Neural cell (in vitro differentiated cells): Measurements from ENCODE around the gene CDH4. TPM values are rescaled to one million over a fixed set of nuclear protein-coding genes. Genes with fewer than 3 reads are reported as not detected.

Source experiments
- H2AFZ ChIP-seq: fragments of 200-600, 300-800 bp; sonication (generic), shearing (Covaris generic); 2 replicates; pipeline ENCODE4 v1.6.0; 2014; ENCODE audit warnings: low read depth, mild to moderate bottlenecking, antibody characterized with exemption, low read length, moderate library complexity
- H3F3A ChIP-seq: fragments of 200-600 bp; shearing (Covaris generic); 2 replicates; pipeline ENCODE4 v1.6.1; 2016; ENCODE audit warnings: mild to moderate bottlenecking, moderate library complexity, mixed read lengths, antibody characterized with exemption, low read length; ENCODE audit not compliant: insufficient read depth, poor library complexity, severe bottlenecking
- H3K27ac ChIP-seq: fragments of 200-600, 300-800 bp; sonication (generic), shearing (Covaris generic); 2 replicates; pipeline ENCODE4 v1.5.1; 2014; ENCODE audit warnings: mild to moderate bottlenecking, low read length, moderate library complexity
- H3K27me3 ChIP-seq: fragments of 300-800, 200-600 bp; sonication (generic), shearing (Covaris generic); 2 replicates; pipeline ENCODE4 v1.6.0; 2014; ENCODE audit warnings: mild to moderate bottlenecking, low read depth, low read length, moderate library complexity; ENCODE audit not compliant: insufficient read depth
- H3K36me3 ChIP-seq: fragments of 300-800, 200-600 bp; sonication (generic), shearing (Covaris generic); 2 replicates; pipeline ENCODE4 v1.5.1; 2014; ENCODE audit warnings: mild to moderate bottlenecking, antibody characterized with exemption, low read length, moderate library complexity; ENCODE audit not compliant: insufficient read depth
- H3K4me2 ChIP-seq: fragments of 300-800, 200-600 bp; sonication (generic), shearing (Covaris generic); 2 replicates; pipeline ENCODE4 v1.6.0; 2014; ENCODE audit warnings: mild to moderate bottlenecking, low read length
- H3K4me3 ChIP-seq: fragments of 300-800, 200-600 bp; sonication (generic), shearing (Covaris generic); 2 replicates; pipeline ENCODE4 v1.5.1; 2014; ENCODE audit warnings: mild to moderate bottlenecking, low read length, moderate library complexity
- H3K79me2 ChIP-seq: fragments of 200-600 bp; shearing (Covaris generic); replicated peaks from 2 replicates; pipeline ENCODE4 v1.6.0; 2014; ENCODE audit warnings: mild to moderate bottlenecking, low read length, moderate library complexity; ENCODE audit not compliant: insufficient read depth
- H3K9ac ChIP-seq: fragments of 300-800, 200-600 bp; sonication (generic), shearing (Covaris generic); 2 replicates; pipeline ENCODE4 v1.6.1; 2016; ENCODE audit warnings: mild to moderate bottlenecking, low read length, mixed read lengths
- H3K9me2 ChIP-seq: fragments of 200-600 bp; shearing (Covaris generic); 2 replicates; pipeline ENCODE4 v1.6.1; 2016; ENCODE audit warnings: mild to moderate bottlenecking, low read length, mixed read lengths; ENCODE audit not compliant: insufficient read depth
- H3K9me3 ChIP-seq: fragments of 200-600, 300-800 bp; sonication (generic), shearing (Covaris generic); 2 replicates; pipeline ENCODE4 v1.6.1; 2016; ENCODE audit warnings: mild to moderate bottlenecking, mixed run types, low read length, moderate library complexity, mixed read lengths
- H4K20me1 ChIP-seq: fragments of 200-600 bp; shearing (Covaris generic); 2 replicates; pipeline ENCODE4 v1.6.1; 2016; ENCODE audit warnings: mild to moderate bottlenecking, mixed run types; ENCODE audit not compliant: insufficient read depth
- CTCF ChIP-seq: fragments of 450-650 bp; IDR thresholded peaks from 2 replicates; pipeline ENCODE4 v1.5.1; 2014; ENCODE audit warnings: antibody characterized with exemption, mild to moderate bottlenecking, moderate library complexity; ENCODE audit not compliant: poor library complexity, severe bottlenecking
- EP300 ChIP-seq: fragments of 450-650 bp; conservative IDR thresholded peaks from 2 replicates; pipeline ENCODE4 v1.6.1; 2014; ENCODE audit warnings: antibody characterized with exemption, mild to moderate bottlenecking, moderate library complexity; ENCODE audit not compliant: poor library complexity, severe bottlenecking
- EZH2 ChIP-seq: fragments of 200-600, 300-800 bp; shearing (Covaris generic), sonication (generic); IDR thresholded peaks from 2 replicates; pipeline ENCODE4 v1.6.1; 2014; ENCODE audit warnings: antibody characterized with exemption, low read length, borderline replicate concordance, mild to moderate bottlenecking; ENCODE audit not compliant: insufficient read depth, poor library complexity, severe bottlenecking
- MXI1 ChIP-seq: fragments of 450-650 bp; conservative IDR thresholded peaks from 2 replicates; pipeline ENCODE4 v1.6.1; 2014; ENCODE audit warnings: antibody characterized with exemption, mild to moderate bottlenecking; ENCODE audit not compliant: poor library complexity, severe bottlenecking
- POLR2AphosphoS5 ChIP-seq: IDR thresholded peaks from 2 replicates; pipeline ENCODE4 v1.6.1; 2012
- RAD21 ChIP-seq: fragments of 450-650 bp; conservative IDR thresholded peaks from 2 replicates; pipeline ENCODE4 v1.6.1; 2014; ENCODE audit warnings: antibody characterized with exemption, mild to moderate bottlenecking, moderate library complexity
- REST ChIP-seq: IDR thresholded peaks from 2 replicates; pipeline ENCODE4 v1.6.1; 2012; ENCODE audit warnings: borderline replicate concordance
- SMC3 ChIP-seq: fragments of 450-650 bp; conservative IDR thresholded peaks from 2 replicates; pipeline ENCODE4 v1.6.1; 2014; ENCODE audit warnings: antibody characterized with exemption, mild to moderate bottlenecking, moderate library complexity; ENCODE audit not compliant: poor library complexity
- TAF1 ChIP-seq: IDR thresholded peaks from 2 replicates; pipeline ENCODE4 v1.6.1; 2012; ENCODE audit warnings: low read depth
- polyA plus RNA-seq: library from polyadenylated mRNA; depleted of rRNA; stranded (reverse); fragments of >200 nt; gene quantifications from 2 replicates; pipeline ENCODE4 v1.2.3, GENCODE V29; 2014

Gene CDH4
- polyA plus RNA-seq, 1 donor from 2014 or later = 24.6 TPM

GRCh38 chr20:61580958-61581824, 329.1 kb downstream of the CDH4 start:
- Histone ChIP-seq H4K20me1 (no peaks in the 10 kb centered on the region), H3K9me3 (no peaks in the 10 kb centered on the region), H3K27ac (no peak overlapping the region), H3K4me2 (no peak overlapping the region), H3K79me2 (no peaks in the 10 kb centered on the region), H3K27me3 (no peaks in the 10 kb centered on the region), H3K4me3 (no peak overlapping the region), H2AFZ (no peak overlapping the region), H3F3A (no peaks in the 10 kb centered on the region), H3K9ac (no peak overlapping the region), H3K9me2 (no peaks in the 10 kb centered on the region), H3K36me3 (no peaks in the 10 kb centered on the region)
- no peak for TF ChIP-seq CTCF
- no peak for TF ChIP-seq EZH2
- TF ChIP-seq SMC3 = no peak
- no peak for TF ChIP-seq MXI1
- no peak for TF ChIP-seq REST
- no peak for TF ChIP-seq TAF1
- no peak for TF ChIP-seq EP300
- TF ChIP-seq POLR2AphosphoS5 = no peak
- no peak for TF ChIP-seq RAD21

GRCh38 chr20:61581825-61582188, 329.7 kb downstream of the CDH4 start:
- TF ChIP-seq EZH2 (no peak), SMC3 (no peak), POLR2AphosphoS5 (no peak), REST (no peak), MXI1 (no peak), TAF1 (no peak), EP300 (no peak), CTCF (no peak), RAD21 (no peak)
- no peak overlapping the region for H2AFZ ChIP-seq

More at GRCh38 chr20:61581825-61582188, 329.7 kb downstream of the CDH4 start:
- no peaks in the 10 kb centered on the region for H3K36me3 ChIP-seq
- H3K79me2 ChIP-seq = no peaks in the 10 kb centered on the region
- H3K9me2 ChIP-seq = no peaks in the 10 kb centered on the region
- H3K4me2 ChIP-seq = no peak overlapping the region
- no peak overlapping the region for H3K27ac ChIP-seq
- H3K9me3 ChIP-seq = no peaks in the 10 kb centered on the region
- H3F3A ChIP-seq = no peaks in the 10 kb centered on the region
- no peaks in the 10 kb centered on the region for H4K20me1 ChIP-seq
- H3K27me3 ChIP-seq = no peaks in the 10 kb centered on the region
- H3K4me3 ChIP-seq = no peak overlapping the region
- no peak overlapping the region for H3K9ac ChIP-seq
